HepG2 (cell line): ENCODE results near the gene ASTN2. TPM values are rescaled to one million over a fixed set of nuclear protein-coding genes. Genes with fewer than 3 reads are reported as not detected.

ENCODE experiments used
- ATAC-seq: fragments of 200-7000 bp; cut with Tn5 transposase; 3 replicates; pipeline ENCODE4 v1.9.1; 2020; ENCODE audit warnings: mild to moderate bottlenecking, moderate library complexity
- BruUV-seq: library from RNA; stranded (reverse); fragments of 400-500 nt; replicated peaks from 2 replicates; lab custom pipeline; 2021; lab: Mats Ljungman, UMichigan
- CTCF ChIA-PET: fragments of 300-600 bp; formaldehyde crosslinking; extraction: SDS; loops from one replicate; lab custom pipeline; 2021; ENCODE audit warnings: low total read pairs, inconsistent platforms, low intra/inter-chr PET ratio; lab: Yijun Ruan, JAX
- POLR2A ChIA-PET: fragments of 350-600 bp; sonication (Branson Sonifier 250); formaldehyde crosslinking; loops from one replicate; lab custom pipeline; 2020; ENCODE audit warnings: antibody characterized with exemption, inconsistent platforms; lab: Yijun Ruan, JAX
- DNase-seq: peaks from one replicate; pipeline ENCODE4 v3.0.0-alpha.2; 2015; ENCODE audit warnings: low spot score
- FAIRE-seq: peaks from 3 replicates; lab custom pipeline; 2011; peaks lifted over from hg19 to GRCh38; lab: Jason Lieb, UNC
- H2AFZ ChIP-seq: one replicate; pipeline ENCODE4 v1.6.1; 2011; ENCODE audit warnings: low read length, inconsistent platforms
- H3K27ac ChIP-seq: fragments of 300-600 bp; 3 replicates; pipeline ENCODE4 v1.8.0; 2011; ENCODE audit warnings: mixed run types, mild to moderate bottlenecking, mixed read lengths, low read length, inconsistent platforms; ENCODE audit not compliant: insufficient read depth; ENCODE audit errors: extremely low read length
- H3K27me3 ChIP-seq, 2 experiments: fragments of 200-600 bp in 1 of 2; 2 replicates in 1 of 2; 3 replicates in 1 of 2; pipeline versions ENCODE4 v1.6.0 to v1.8.0; 2011; ENCODE audit warnings: low read length in 2 of 2, mild to moderate bottlenecking in 2 of 2, moderate library complexity in 2 of 2, inconsistent platforms in 1 of 2; ENCODE audit not compliant: insufficient read depth in 2 of 2, control insufficient read depth in 1 of 2
- H3K36me3 ChIP-seq, 2 experiments: fragments of 200-600 bp in 1 of 2; replicated peaks in 1 of 2; 2 replicates in 1 of 2; 3 replicates in 1 of 2; pipeline versions ENCODE4 v1.5.1 to v1.8.0; 2011; ENCODE audit warnings: low read length in 2 of 2, inconsistent platforms in 1 of 2; ENCODE audit not compliant: insufficient read depth in 2 of 2, control insufficient read depth in 1 of 2
- H3K4me1 ChIP-seq: 2 replicates; pipeline ENCODE4 v1.5.1; 2012; ENCODE audit warnings: low read length, inconsistent platforms; ENCODE audit not compliant: insufficient read depth
- H3K4me2 ChIP-seq: 2 replicates; pipeline ENCODE4 v1.6.0; 2011; ENCODE audit warnings: low read depth, low read length, inconsistent platforms
- H3K4me3 ChIP-seq, 3 experiments: fragments of 200-600 bp in 1 of 3; sonication (generic), shearing (Covaris generic) in 1 of 3; replicated peaks in 1 of 3; 2 replicates each; pipeline ENCODE4 v1.5.1; 2011 to 2016; ENCODE audit warnings: low read length in 3 of 3, inconsistent platforms in 2 of 3, low read depth in 2 of 3, mild to moderate bottlenecking in 2 of 3, control low read depth in 1 of 3, mixed read lengths in 1 of 3; ENCODE audit not compliant: insufficient read depth in 1 of 3
- H3K79me2 ChIP-seq: one replicate; pipeline ENCODE4 v1.6.1; 2011; ENCODE audit warnings: low read length, inconsistent platforms; ENCODE audit not compliant: insufficient read depth
- H3K9ac ChIP-seq: 2 replicates; pipeline ENCODE4 v1.6.0; 2011; ENCODE audit warnings: mild to moderate bottlenecking, low read depth, low read length, inconsistent platforms; ENCODE audit not compliant: insufficient read depth
- H3K9me3 ChIP-seq: 2 replicates; pipeline ENCODE4 v1.5.1; 2012; ENCODE audit warnings: mild to moderate bottlenecking, low read length
- H4K20me1 ChIP-seq: 2 replicates; pipeline ENCODE4 v1.6.0; 2011; ENCODE audit warnings: inconsistent platforms, mild to moderate bottlenecking, low read length, moderate library complexity; ENCODE audit not compliant: insufficient read depth
- FOSL1 ChIP-seq: sonication (generic); formaldehyde crosslinking; IDR thresholded peaks from 2 replicates; pipeline ENCODE4 v1.9.0; 2021; ENCODE audit warnings: missing genetic modification reagents, borderline replicate concordance
- MZF1 ChIP-seq: sonication (generic); formaldehyde crosslinking; IDR thresholded peaks from 2 replicates; pipeline ENCODE4 v1.8.1; 2023; ENCODE audit warnings: mild to moderate bottlenecking, missing genetic modification reagents, borderline replicate concordance
- RFXAP ChIP-seq: sonication (generic); formaldehyde crosslinking; IDR thresholded peaks from 2 replicates; pipeline ENCODE4 v1.4.0; 2020; ENCODE audit warnings: missing genetic modification reagents, borderline replicate concordance
- WGBS: methylation state at CpG from one replicate; pipeline ENCODE4 v1.1.6; 2017; ENCODE audit warnings: low lambda C conversion rate; 5-methylcytosine and 5-hydroxymethylcytosine counted together
- in situ Hi-C: cut with HindIII; loops from 2 replicates; pipeline ENCODE4 v1.10.0; 2017; ENCODE audit warnings: low pct_unique_long_range_greater_than_20kb; ENCODE audit not compliant: extremely low pct_ligation_motif_present
- intact Hi-C: fragments of 100-400 bp; cut with micrococcal nuclease; formaldehyde crosslinking; loops from one replicate; pipeline ENCODE4 v1.10.0; 2022; ENCODE audit not compliant: unreplicated experiment
- polyA plus RNA-seq, 8 experiments: library from polyadenylated mRNA; depleted of rRNA in 3 of 8; stranded (reverse) in 7 of 8; unstranded in 1 of 8; fragments of >200 nt; fragmentation: Illumina TruSeq in 4 of 8; extraction: Trizol in 4 of 8; gene quantifications; 2 replicates each; pipeline versions ENCODE4 v1.2.1 to v1.2.3, GENCODE V29; 2011 to 2016; ENCODE audit warnings: low read depth in 4 of 8, missing spikeins in 1 of 8, mixed read lengths in 1 of 8; ENCODE audit not compliant: insufficient read depth in 1 of 8
- total RNA-seq, 5 experiments: library from RNA; depleted of rRNA; stranded (reverse); fragments of >200 nt; fragmentation: Illumina TruSeq; extraction: Trizol; gene quantifications; 2 replicates each; pipeline ENCODE4 v1.2.3, GENCODE V29; 2016; ENCODE audit warnings: low read depth in 1 of 5
- TF ChIP-seq, protein P1 (sequence below): fragments of 450-650 bp; IDR thresholded peaks from 2 replicates; pipeline ENCODE4 v1.6.1; 2016
- TF ChIP-seq, protein P2 (sequence below): sonication (generic); formaldehyde crosslinking; IDR thresholded peaks from 2 replicates; pipeline ENCODE4 v1.5.1; 2020; ENCODE audit warnings: mild to moderate bottlenecking, missing genetic modification reagents, borderline replicate concordance

The ASTN2 gene
- total and polyA plus RNA-seq, 2 of the 13 experiments (the other 11 are each of a cell fraction or from before 2014, with no cell fraction given), result 5.2 to 13.5 TPM

DNA sequence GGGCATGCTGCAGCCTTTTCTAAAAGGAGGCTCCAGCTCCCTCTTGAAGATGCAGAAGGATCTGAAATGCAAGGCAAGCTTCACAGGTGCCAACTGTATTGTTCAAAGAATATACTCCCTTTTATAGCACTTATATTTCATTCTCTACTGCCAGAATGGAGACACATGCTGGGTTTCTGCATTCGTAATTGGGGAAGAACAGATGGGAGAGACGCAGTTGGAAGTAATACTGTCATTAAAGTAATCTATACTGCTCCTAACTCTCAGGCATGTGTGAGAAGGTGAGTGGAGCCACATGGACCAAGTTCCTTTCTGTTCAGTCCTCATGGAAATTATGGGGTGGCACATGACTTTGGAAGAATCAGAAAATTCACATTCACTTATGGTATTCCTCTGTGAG lies 501.3 kb downstream of the ASTN2 start:
- DNase-seq, result no peak
- no peaks in the 10 kb centered on the region for H3K9me3 ChIP-seq

More for the DNA sequence above, 501.3 kb downstream of the ASTN2 start:
- no peaks in the 10 kb centered on the region for H4K20me1 ChIP-seq
- H3K27ac ChIP-seq, result no peak overlapping the region
- intact Hi-C loops, result no loop called here
- in situ Hi-C loops, result no loop called here
- H3K27me3 ChIP-seq, result no peaks in the 10 kb centered on the region; a peak in 1 of 5 replicates
- H3K79me2 ChIP-seq, result no peaks in the 10 kb centered on the region
- no peak overlapping the region for H3K4me3 ChIP-seq
- H2AFZ ChIP-seq, result no peak overlapping the region
- H3K36me3 ChIP-seq, result no peaks in the 10 kb centered on the region
- ATAC-seq, result no peak
- H3K4me2 ChIP-seq, result no peak overlapping the region
- FAIRE-seq, result no peak
- POLR2A ChIA-PET, result no interaction called here
- CTCF ChIA-PET, result no interaction called here
- 6% methylated on average over 2 of the region's 2 CpGs for WGBS
- no TSS peak for BruUV-seq
- H3K4me1 ChIP-seq, result no peaks in the 10 kb centered on the region
- no peak overlapping the region for H3K9ac ChIP-seq
- TF ChIP-seq, protein P1, sequence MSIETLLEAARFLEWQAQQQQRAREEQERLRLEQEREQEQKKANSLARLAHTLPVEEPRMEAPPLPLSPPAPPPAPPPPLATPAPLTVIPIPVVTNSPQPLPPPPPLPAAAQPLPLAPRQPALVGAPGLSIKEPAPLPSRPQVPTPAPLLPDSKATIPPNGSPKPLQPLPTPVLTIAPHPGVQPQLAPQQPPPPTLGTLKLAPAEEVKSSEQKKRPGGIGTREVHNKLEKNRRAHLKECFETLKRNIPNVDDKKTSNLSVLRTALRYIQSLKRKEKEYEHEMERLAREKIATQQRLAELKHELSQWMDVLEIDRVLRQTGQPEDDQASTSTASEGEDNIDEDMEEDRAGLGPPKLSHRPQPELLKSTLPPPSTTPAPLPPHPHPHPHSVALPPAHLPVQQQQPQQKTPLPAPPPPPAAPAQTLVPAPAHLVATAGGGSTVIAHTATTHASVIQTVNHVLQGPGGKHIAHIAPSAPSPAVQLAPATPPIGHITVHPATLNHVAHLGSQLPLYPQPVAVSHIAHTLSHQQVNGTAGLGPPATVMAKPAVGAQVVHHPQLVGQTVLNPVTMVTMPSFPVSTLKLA, result peak; percentile 28; the same call in 1 of the 2 replicates
- no peak for TF ChIP-seq MZF1
- no peak for TF ChIP-seq RFXAP
- TF ChIP-seq, protein P2, sequence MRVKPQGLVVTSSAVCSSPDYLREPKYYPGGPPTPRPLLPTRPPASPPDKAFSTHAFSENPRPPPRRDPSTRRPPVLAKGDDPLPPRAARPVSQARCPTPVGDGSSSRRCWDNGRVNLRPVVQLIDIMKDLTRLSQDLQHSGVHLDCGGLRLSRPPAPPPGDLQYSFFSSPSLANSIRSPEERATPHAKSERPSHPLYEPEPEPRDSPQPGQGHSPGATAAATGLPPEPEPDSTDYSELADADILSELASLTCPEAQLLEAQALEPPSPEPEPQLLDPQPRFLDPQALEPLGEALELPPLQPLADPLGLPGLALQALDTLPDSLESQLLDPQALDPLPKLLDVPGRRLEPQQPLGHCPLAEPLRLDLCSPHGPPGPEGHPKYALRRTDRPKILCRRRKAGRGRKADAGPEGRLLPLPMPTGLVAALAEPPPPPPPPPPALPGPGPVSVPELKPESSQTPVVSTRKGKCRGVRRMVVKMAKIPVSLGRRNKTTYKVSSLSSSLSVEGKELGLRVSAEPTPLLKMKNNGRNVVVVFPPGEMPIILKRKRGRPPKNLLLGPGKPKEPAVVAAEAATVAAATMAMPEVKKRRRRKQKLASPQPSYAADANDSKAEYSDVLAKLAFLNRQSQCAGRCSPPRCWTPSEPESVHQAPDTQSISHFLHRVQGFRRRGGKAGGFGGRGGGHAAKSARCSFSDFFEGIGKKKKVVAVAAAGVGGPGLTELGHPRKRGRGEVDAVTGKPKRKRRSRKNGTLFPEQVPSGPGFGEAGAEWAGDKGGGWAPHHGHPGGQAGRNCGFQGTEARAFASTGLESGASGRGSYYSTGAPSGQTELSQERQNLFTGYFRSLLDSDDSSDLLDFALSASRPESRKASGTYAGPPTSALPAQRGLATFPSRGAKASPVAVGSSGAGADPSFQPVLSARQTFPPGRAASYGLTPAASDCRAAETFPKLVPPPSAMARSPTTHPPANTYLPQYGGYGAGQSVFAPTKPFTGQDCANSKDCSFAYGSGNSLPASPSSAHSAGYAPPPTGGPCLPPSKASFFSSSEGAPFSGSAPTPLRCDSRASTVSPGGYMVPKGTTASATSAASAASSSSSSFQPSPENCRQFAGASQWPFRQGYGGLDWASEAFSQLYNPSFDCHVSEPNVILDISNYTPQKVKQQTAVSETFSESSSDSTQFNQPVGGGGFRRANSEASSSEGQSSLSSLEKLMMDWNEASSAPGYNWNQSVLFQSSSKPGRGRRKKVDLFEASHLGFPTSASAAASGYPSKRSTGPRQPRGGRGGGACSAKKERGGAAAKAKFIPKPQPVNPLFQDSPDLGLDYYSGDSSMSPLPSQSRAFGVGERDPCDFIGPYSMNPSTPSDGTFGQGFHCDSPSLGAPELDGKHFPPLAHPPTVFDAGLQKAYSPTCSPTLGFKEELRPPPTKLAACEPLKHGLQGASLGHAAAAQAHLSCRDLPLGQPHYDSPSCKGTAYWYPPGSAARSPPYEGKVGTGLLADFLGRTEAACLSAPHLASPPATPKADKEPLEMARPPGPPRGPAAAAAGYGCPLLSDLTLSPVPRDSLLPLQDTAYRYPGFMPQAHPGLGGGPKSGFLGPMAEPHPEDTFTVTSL (CRISPR knock-in tag), result no peak
- no peak for TF ChIP-seq FOSL1 (CRISPR knock-in tag)
